GM21528 (cell line): ENCODE results near the gene SCYL3.

Experiments used
- ATAC-seq: cut with Tn5 transposase; IDR thresholded peaks from one replicate; pipeline ENCODE4 v1.9.1; 2021; ENCODE audit warnings: mild to moderate bottlenecking, moderate library complexity; ENCODE audit not compliant: unreplicated experiment, low FRiP score

The SCYL3 gene

DNA sequence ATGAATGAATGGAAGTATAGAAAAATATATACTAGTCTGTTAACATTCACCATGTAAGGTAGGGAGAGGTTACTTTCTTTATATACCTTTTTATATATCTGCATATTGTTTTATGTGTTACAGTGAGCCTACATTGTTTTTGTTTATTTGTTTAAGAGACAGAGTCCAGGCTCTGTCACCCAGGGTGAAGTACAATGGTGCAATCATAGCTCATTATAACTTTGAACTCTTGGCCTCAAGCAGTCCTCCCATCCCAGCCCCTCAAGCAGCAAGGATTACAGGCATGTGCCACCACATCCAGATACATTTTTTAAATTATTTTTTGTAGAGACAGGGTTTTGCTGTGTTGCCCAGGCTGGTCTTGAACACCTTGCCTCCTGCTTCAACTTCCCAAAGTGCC lies 7.4 kb upstream of the SCYL3 start:
- no peak for ATAC-seq

DNA sequence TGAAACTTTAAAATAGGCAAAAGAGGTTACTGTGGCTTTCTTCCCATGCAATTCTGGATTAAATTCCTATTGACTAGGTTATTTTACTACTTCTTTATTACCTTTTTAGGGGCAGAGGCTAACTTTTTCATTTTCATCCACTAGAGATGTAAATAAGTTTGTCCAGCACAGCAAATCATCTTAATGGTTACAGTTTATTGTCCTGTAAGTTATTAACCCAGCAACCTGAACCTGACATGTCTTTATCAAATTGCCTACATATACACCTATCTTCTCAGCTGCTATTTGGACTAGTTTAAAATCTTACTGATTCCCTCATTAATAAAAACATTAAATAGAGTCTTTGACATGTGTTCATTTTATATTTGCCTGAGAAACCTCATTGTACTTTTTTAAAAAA lies 6.9 kb upstream of the SCYL3 start:
- ATAC-seq, result no peak

DNA sequence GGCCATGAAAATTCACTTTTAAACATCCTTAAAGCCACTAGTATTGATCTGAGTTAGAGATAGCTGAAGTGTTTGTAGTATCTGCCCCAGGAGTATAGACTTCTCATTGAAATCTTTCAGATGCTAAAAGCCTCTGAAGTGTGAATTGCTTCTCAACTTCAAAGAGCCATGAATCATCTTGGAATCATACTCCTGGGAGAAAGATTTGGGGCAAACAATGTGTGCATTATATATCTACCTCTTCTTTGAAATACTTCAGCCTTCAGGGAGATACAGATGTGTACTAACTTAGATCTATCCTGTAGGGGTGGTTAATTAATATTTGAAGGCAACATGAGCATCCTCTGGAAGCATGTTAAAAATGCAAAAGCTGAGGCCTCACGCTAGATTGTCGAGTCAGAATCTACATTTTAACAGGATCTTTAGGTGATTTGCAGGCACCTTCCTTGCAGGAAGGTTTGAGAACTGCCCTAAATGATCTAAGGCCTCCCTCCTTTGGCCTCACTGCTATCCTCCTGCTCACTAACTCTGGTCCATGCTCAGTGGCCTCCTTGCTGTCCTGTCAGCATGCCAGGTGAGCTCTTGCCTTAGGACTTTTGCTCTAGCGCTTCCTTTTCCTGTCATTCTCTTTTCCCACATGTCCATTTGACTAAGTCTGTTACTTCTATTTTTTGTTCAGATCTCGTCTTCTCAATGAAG lies 6.0 kb upstream of the SCYL3 start:
- no peak for ATAC-seq

DNA sequence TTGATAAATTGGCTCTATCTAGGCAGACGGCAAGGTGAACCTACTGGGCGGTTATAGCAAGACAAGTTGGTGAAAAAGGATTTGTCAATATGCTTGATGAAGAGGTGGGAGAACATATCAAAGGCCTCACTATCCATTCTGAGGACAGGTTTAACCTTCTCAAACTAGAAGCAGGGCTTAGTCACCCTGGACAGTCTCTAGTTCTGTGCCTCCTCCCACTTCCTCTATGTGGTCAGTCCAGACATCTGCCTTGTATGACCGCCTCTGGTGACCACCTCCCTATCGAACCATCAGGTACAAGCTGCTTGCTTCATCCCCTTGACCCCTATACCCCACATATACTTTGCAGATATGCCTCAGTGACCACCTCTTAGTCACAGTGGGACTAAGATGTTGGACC lies 2.3 kb upstream of the SCYL3 start:
- ATAC-seq, result no peak

DNA sequence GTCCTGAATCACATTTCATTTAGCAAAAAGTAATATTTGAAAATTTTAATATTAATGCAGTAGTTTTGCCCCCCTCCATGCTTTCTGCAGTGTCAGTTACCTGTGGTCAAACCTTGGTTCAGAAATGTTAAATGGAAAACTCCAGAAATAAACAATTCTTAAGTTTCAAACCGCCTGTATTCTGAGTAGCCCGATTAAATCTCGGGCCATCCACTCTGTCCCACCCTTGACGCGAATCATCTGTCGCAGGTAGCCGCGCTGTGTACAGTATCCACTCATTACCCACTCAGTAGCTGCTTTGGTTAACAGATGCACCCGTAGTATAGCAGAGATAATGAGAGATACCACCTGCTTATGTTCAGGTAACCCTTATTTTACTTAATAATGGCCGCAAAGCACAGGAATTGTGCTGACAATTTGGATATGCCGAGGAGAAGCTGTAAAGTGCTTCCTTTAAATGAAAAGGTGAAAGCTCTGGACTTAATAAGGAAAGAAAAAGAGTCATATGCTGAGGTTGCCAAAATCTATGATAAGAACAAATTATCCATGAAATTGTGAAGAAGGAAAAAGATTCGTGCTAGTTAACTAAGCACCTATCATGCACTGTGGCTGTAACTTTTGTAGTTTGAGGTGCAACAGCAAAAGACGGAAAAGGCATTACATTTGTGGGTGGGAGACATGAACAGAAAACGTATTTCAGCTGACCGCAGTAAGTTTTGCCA lies 889 bp upstream of the SCYL3 start:
- no peak for ATAC-seq

DNA sequence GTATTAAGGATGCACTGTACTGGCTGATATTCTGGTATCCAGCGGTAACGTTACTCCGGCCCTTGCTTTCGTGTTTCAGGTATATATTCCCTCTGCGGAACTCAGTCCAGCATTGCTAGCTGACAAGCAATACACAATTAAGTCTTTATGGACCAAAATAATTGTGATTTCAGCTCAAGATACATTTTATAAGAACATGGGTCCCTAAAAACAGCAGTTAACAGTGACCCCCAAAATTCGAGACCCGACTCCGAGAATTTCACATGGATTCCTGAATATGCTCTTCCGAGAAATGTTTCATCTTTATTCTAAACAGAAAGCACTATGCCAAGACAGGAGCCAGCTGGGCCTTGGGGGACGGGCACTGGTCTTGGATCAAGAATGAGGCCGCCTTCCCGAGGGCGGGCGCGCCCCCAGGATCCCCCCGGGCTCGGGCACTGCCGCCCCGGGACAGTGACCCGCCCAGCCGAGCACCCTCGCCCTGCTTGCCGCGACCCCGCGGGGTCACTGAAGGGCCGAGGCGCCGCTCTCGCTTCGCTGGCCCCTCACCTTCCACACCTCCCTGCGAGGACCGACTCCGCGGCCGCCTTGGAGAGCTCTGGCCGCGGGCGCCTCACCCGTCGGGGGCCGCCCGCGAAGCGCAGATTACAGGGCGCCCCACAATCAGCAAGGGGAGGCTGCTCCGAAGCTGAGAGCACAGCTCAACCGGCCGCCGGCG lies 610 bp downstream of the SCYL3 start:
- ATAC-seq, result peak; percentile 16

DNA sequence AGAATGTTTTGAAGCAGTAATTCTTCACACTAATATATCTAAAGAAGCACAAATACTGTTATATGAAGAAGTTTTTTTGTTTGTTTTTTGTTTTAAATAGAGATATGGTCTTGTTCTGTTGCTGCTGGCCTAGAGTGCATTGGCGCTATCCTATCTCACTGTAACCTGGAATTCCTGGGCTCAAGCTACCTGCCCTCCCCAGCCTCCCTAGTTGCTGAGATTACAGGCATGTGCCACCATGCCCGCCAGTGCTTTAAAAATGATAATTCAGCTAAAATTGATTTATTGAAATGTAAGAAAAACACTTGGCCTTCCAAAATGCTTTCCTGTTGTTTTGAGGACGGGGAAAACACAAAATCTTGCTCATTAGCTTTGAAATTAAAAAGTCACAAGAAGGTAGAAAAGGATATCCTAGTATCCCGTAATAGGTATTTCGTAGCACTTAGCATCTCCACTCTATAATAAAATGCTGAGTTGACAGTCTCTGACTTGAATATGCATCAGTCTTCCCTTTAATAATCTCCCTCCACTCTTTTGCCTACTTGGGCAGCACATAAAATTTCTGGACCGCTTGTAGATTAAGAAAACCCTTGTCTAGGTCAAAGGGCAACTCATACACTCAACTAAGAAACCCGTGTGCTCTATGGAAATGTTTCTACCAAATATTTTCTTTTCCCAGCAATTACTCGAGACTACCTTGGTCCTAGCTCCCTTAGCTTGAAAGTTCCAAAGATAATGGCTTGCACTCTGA lies 1.3 kb downstream of the SCYL3 start:
- no peak for ATAC-seq

DNA sequence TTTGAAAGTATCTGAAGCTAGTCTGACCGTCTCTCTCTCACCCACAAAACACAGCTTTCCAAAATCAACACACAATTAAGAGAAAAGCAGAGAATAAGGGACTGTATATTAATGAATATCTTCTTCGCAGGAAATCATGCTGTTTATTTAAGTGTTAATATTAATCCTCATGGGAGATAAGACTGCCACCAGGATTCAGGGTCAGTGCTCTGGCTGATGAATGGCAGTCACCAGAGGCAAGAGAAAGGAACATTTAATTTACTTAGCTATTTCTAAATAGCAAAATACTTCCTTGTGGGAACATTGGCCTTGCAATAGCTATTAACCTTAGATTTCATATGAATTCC lies 2.2 kb downstream of the SCYL3 start:
- ATAC-seq, result no peak

DNA sequence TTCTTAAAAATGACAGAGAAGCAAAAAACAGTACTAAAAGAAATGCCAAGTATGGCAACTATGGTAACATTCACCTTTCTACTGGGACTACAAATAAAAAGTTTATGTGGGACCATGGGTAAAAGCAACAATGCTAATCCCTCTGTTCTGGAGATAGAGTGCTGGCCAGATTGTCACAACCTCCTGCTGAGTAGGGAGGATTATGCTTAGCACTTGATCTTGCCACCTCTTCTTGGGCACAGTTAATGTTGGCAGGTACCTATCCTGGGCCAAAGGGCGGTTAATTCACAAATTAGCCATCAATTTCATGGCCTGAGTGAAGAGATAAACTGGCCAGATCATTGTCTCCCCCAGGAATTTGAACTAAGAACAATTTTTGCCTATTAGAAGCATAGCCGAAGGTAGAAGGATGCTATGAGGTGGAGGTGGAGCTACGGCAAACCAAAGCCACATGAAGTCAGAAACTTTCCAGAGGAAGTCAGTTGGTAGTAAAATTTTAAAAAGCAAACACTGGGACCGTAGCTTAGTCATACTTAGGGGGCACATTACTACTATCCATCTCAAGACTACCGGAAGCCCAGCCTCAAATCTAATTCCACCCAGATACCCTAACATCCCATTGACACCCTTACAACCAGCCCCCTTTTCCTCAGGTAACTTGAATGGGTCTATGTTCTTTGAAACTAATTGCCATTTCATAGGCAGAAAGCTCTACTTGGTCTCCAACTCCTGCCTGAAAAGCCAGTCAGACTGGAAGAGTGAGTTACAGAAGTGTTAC lies 2.7 kb downstream of the SCYL3 start:
- no peak for ATAC-seq

DNA sequence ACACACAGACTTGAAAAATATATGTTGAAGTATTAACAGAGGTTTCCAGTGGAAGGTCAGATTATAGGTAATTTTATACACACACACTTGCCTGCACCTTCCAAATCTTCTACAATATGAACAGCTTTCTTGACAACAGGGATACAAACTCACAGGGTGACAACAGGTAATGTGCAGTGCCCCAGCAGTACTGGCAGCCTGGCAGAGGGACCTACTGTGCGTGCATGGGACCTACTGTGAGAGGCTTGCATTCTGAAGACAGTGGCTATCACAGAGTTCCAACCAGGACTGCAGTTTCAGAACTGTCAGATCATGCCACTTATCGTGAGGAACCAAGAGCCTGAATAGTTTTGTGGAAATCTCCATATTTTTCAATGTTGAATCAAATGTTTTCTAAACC lies 3.8 kb downstream of the SCYL3 start:
- ATAC-seq, result no peak

DNA sequence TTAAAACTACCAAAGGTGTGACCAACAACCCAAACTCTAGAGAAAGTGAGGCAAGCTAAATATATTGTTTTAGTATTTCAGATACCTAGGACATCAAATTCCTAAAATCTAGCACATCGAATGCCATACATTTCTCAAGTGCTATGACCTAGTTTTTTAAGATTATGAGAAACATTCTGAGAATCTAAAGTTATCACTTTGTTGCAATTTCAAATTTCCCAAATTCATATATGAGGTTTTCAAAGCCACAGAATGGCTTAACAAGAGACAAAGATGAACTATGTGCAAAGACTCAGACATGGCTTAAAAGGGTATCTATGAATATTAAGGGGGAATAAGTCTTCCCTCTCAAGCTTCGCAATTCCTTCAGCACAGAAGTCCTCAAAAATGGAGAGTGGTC lies 6.8 kb downstream of the SCYL3 start:
- ATAC-seq, result no peak

DNA sequence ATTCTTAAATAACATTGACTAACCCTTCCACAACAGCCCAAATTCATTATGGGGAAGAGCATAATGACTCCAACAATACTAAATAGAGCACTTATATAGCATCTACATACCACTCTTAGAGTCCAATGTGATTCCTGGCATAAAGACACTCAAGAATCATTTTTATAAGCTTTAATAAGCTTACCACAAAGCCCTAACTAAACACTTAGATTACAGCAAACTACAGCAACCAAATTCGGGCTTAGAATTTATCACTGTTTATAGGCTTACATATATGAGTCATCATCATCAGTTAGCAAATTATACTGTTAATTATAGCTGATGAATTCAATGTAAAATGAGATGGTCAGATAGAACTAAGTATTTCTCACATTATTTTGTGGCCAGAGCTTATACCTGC lies 7.3 kb downstream of the SCYL3 start:
- ATAC-seq, result no peak

DNA sequence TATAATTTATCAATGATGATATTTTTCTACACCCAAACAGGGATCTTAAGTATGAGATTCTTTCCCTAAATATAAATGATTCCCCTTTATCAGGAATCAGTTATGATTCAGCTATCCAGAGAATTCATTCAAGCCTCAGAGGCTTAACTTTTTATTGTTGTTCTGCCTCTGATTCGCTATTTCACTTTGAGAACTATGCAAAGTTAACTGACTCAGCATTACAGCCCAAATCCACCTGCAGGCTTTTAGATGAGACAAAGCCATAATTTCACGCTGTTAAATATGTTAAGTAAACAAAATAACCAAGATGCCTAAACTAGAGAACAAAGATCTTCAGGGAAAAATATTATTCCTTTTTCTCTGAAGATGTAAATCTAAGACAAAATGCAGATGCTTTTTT lies 8.5 kb downstream of the SCYL3 start:
- no peak for ATAC-seq

DNA sequence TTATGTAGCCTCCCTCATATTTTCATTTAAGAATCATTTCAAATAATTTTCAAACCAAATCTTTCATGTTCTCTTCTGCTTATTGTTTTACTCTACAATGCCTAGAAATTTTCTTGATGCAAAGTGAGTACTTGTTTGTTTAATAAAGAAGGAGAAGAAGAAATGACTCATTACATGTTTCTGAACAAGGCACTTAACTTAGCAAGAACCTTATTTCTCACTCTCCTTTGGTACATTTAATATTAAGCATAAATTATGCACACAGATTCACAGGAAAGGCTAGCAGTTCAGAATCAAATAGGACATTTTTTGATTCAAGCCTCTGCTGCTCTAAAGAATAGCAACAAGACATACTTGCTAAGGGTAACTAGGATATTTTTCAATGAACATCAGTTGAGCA lies 9.1 kb downstream of the SCYL3 start:
- no peak for ATAC-seq

DNA sequence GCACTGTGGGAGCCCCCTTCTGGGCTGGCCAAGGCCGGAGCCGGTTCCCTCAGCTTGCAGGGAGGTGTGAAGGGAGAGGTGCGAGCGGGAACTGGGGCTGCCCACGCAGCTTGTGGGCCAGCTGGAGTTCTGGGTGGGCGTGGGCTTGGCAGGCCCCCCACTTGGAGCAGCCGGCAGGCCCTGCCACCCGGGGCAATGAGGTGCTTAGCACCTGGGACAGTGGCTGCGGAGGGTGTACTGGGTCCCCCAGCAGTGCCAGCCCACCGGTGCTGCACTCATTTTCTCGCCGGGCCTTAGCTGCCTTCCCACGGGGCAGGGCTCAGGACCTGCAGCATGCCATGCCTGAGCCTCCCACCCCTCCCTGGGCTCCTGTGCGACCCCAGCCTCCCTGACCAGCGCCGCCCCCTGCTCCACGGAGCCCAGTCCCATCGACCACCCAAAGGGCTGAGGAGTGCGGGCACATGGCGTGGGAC lies 11.6 kb downstream of the SCYL3 start:
- no peak for ATAC-seq

DNA sequence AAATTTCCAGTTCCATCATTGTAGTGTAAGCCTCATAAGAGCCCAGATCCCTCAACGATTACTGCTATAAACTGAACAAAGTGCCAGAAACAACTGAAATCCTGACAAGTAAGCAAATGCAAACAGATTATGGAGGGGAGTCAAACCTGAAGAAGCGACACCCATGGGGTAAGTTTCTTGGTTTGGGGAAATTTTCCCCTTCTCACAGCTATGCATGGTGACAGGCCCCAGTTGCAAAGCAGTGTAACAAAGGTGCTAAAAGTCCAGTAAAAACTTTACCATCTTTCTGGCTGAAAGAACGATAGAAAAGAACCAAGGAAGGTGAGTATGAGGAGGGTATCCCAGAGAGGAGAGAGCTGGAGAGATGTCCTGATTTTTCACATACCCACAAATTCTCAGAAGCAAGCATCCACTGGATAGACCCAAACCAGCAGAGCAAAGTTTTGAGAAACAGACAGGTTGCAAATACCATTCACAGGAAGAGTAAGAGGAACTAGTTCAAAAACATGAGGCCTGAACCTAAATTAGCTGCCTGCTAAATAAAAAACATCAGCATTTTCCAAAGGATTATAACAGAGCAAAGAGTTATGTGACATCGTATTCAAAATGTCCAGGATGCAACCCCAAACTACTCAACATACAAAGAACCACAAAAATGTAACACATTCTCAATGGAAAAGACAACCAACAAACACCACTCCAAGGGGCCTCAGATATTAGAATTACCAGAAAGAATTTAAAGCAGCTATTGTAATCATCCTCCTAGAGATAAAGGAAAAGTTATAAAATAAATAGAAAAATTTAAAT lies 14.5 kb downstream of the SCYL3 start:
- no peak for ATAC-seq

DNA sequence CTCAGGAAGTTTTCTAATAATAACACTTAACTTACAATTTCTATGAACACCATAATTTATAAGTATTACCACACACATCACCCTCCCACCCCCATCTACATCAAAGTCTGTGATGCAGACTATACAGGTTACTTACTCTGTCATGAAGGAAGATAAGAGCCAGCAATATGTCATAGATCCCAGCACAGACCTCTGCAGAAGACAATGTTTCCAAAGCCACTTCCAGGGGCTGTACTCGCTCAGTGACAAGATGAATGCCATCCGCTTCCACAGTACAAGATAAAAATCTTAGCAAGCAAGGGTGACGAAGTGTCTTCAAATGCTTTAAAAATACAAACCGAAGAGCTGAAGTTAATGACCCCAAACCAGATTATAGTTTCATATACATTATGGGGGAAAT lies 15.2 kb downstream of the SCYL3 start:
- no peak for ATAC-seq

DNA sequence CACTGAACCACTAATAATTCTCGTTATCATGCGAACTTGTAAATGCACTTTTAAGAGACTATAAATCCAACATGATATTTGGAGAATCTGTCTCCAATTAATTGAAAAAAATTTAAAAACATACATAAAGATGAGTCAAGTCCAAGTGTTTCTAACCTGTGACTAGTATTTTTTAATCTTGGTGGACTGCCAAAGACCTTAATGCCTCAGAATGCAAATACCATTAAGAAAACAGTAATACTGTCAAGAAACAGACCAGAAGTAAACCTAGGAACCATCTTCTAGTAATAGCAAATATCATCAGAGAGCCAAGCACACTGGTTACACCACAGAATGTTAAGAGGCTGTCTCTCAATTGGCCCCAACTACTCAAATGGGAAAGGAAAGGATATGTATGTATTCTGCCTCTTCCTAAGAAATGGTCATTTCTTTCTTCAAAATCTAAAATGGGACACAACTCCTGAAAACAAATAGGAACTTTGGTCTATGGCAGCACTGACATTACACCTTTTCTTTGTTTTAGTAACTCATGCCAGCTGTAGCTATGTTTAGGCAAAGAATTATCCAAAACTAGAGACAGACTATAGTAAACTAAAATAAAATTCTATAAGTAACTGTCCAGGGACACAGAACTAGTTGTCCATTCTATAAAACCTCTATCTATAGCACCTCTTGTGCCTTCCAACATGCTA lies 15.8 kb downstream of the SCYL3 start:
- ATAC-seq, result no peak

DNA sequence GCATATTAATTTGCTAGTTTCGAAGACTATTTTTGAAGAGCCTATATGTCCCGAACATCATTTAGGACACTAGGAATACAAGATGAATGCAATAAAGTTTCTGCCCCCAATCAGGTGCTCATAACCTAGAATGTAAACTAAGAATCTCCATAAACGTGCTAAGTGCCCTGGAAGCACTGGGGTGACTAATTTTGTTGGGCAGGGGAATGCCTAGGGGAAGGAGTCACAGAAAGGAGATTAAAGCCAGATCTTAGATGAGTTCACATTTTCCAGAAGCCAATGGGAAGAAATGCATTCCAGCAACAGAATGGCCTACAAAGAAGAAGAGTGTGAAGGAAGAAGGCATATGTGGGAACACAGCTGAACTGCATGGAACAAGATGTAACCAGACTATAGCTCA lies 19.5 kb downstream of the SCYL3 start:
- ATAC-seq, result no peak
